ENCODE measurements around the gene CARNS1. TPM values are rescaled to one million over a fixed set of nuclear protein-coding genes. Genes with fewer than 3 reads are reported as not detected.

CARNS1 gene
- total and polyA plus RNA-seq, 9 donors, result 0.12 to 13.2 (median 0.62) TPM

DNA sequence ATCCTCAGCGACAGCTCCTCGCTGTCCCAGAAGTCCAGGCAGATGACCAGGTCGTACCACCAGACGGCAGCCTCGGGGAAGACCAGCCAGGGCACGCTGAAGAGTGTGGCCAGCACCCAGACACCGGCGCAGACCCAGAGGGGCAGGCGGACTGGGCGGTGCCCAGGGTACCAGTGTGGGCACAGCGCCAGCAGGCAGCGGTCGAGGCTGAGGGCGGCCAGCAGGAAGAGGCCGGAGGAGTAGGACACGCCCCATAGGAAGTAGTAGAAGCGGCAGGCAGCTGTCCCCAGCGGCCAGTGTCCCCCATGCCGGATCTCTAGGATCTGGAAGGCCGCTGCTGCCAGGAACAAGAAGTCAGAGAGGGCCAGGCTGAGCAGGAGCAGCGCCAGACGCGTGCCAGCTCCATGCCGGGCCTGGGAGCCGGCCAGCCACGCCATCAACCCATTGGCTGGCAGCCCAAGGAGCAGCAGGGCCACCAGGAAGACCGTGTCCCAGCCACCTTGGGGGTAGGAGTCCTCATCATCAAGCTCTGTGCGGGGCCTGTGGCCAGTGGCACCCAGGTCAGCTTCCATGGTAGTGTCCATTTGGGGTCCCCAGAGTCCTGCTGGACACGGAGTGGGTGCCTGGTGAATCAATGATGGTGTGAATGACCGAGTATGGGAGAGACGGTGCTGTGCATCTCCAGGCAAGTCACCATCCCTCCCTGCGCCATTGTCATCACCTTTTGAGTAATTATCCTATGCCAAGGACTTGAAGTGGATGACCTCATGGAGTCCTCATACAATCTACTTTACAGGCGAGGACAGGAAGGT, 36.9 kb downstream of the CARNS1 start, which contains the start of gene GPR152:
Gene GPR152 (minus strand): TSS at position 589 of the 812 bp plus-strand sequence. CDS start 5 bp downstream, at position 584.
- WGBS, 3 donors, result 80 to 88% (median 80%) methylated on average over 27 to 33 of the region's 33 CpGs
- intact Hi-C loops (cut with DNase I), result no loop called here
- no peak within 1 kb of the TSS for H3K27ac ChIP-seq
- no peaks in the 10 kb centered on the region for H3K4me1 ChIP-seq (ENCODE audit: insufficient read depth)
- no peaks in the 10 kb centered on the region for H3K27me3 ChIP-seq
- H3K9me3 ChIP-seq, result no peaks in the 10 kb centered on the region
- H3K36me3 ChIP-seq, result no peaks in the 10 kb centered on the region
- TF ChIP-seq, protein P1, sequence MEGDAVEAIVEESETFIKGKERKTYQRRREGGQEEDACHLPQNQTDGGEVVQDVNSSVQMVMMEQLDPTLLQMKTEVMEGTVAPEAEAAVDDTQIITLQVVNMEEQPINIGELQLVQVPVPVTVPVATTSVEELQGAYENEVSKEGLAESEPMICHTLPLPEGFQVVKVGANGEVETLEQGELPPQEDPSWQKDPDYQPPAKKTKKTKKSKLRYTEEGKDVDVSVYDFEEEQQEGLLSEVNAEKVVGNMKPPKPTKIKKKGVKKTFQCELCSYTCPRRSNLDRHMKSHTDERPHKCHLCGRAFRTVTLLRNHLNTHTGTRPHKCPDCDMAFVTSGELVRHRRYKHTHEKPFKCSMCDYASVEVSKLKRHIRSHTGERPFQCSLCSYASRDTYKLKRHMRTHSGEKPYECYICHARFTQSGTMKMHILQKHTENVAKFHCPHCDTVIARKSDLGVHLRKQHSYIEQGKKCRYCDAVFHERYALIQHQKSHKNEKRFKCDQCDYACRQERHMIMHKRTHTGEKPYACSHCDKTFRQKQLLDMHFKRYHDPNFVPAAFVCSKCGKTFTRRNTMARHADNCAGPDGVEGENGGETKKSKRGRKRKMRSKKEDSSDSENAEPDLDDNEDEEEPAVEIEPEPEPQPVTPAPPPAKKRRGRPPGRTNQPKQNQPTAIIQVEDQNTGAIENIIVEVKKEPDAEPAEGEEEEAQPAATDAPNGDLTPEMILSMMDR (IDR thresholded peaks at IDR 0.05), result no peak
- TF ChIP-seq EP300 (IDR thresholded peaks at IDR 0.05) (no peak), POLR2A (IDR thresholded peaks at IDR 0.05) (no peak)
- no peak for DNase-seq
- H3K4me3 ChIP-seq, result no peak within 1 kb of the TSS

DNA sequence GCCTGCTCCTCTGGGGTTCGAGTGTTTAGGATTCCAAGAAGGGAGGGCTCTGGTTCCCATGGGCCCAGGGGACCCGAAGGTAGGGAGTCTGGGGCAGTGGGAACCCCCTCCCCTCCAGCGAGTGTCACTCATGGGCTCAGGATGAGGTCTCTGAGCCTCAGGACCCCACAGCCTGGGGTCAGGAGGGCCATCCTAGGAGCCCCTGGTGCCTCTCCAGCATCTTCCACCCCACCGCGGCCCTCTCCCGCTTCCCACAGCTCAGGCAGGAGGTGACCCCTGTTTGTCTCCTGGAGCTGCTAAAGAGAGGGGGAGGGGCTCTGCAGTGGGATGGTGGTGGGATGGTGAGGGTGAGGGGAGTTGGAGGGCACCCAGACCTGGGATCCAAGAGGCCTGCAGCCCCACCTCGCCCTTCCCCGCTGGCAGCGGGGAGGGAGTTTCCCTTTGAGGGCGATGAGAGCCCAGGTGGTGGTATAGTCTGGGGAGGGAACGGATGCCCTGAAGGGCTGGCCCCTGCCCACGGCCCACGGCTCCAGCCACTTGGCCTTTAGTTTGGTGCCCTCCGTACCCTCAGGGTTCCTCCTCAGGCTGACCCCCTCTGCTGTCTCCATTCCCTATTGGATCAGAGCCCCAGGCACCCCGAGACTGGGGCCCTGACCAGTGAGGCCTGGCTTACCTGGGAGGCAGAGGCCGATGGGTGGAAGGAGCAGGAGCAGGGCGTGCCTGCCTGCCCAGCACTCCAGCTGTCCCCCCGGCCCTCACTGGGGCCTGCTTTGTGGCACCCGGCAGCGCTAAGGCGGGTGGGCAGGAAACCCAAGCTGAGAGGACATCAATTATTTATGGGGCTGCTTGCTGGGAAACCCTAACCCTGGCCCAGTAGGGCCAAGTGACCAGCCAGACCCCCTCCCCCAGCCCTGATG, 38.6 kb downstream of the CARNS1 start:
- Histone ChIP-seq H3K36me3 (no peaks in the 10 kb centered on the region), H3K4me3 (no peak overlapping the region), H3K27ac (no peak overlapping the region), H3K4me1 (ENCODE audit: insufficient read depth) (no peaks in the 10 kb centered on the region), H3K9me3 (no peaks in the 10 kb centered on the region), H3K27me3 (no peaks in the 10 kb centered on the region)
- peak in 1 of 5 donors; percentile 14 for DNase-seq
- WGBS, 3 donors, result 78 to 88% (median 85%) methylated on average over 19 to 21 of the region's 21 CpGs
- intact Hi-C loops (cut with DNase I), result no loop called here
- TF ChIP-seq EP300 (IDR thresholded peaks at IDR 0.05) (no peak), POLR2A (IDR thresholded peaks at IDR 0.05) (no peak)
- TF ChIP-seq, protein P1 (IDR thresholded peaks at IDR 0.05), result no peak

DNA sequence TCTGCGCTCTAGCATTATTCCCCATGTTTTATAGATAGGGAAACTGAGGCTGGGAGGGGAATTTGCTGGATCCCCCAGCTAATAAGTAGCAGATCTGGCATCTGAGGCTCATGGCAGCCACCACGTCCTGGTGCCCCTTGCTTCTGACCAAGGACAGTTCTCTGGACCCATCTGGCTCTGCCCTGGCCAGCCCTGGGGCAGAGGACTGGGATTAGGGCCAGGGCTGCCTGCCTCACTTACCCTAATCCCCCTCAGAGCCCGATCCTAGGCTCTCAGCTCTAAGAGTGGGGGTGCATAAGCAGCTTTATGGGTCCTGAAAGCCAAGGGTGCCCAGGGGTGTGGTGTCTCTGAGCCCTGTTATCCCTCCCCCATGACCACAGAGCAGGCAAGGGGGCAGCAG, 39.6 kb downstream of the CARNS1 start, which contains the start of gene CABP4:
Gene CABP4 (plus strand): TSS at position 301 of the 400 bp plus-strand sequence. CDS start 70 bp downstream, at position 371.
- 87 to 90% (median 89%) methylated on average over 3 of the region's 3 CpGs for WGBS, 3 donors
- no peak within 1 kb of the TSS for H3K4me3 ChIP-seq

More for the DNA sequence above, 39.6 kb downstream of the CARNS1 start, which contains the start of gene CABP4:
- no peak for DNase-seq
- H3K9me3 ChIP-seq, result no peaks in the 10 kb centered on the region
- intact Hi-C loops (cut with DNase I), result no loop called here
- H3K36me3 ChIP-seq, result no peaks in the 10 kb centered on the region
- no peaks in the 10 kb centered on the region for H3K27me3 ChIP-seq
- TF ChIP-seq, protein P1 (IDR thresholded peaks at IDR 0.05), result no peak
- TF ChIP-seq POLR2A (IDR thresholded peaks at IDR 0.05) (no peak), EP300 (IDR thresholded peaks at IDR 0.05) (no peak)
- H3K27ac ChIP-seq, result no peak within 1 kb of the TSS
- no peaks in the 10 kb centered on the region for H3K4me1 ChIP-seq (ENCODE audit: insufficient read depth)
